Measurements from ENCODE around the gene FAM25C.
"Not testable (repeated sequence)": the region's sequence is repeated elsewhere in the genome, so short reads cannot be mapped to it uniquely, and the experiment has no call there.

The FAM25C gene

GRCh38 chr10:47957158-47957557 is 42.4 kb downstream of the FAM25C start:
- DNase-seq (ENCODE audit: low read depth, low spot score): not testable (repeated sequence)

GRCh38 chr10:47947424-47947823 is 52.2 kb downstream of the FAM25C start:
- not testable (repeated sequence) for DNase-seq (ENCODE audit: low read depth, low spot score)
